GM19240 (cell line): ENCODE data around the gene TTLL13.

ENCODE experiments used
- DNase-seq: peaks from one replicate; pipeline ENCODE4 v3.0.0; 2011; ENCODE audit warnings: low spot score; ENCODE audit not compliant: insufficient read length

TTLL13 gene

GRCh38 chr15:90217671-90218394, 31.5 kb upstream of the TTLL13 start:
- DNase-seq = no peak

GRCh38 chr15:90219421-90220141, 29.8 kb upstream of the TTLL13 start:
- DNase-seq = no peak

- peak; percentile 43 for DNase-seq
Measured at GRCh38 chr15:90221246-90221900, 28.0 kb upstream of the TTLL13 start.

- DNase-seq = no peak
Measured at GRCh38 chr15:90222547-90222946, 26.8 kb upstream of the TTLL13 start.

GRCh38 chr15:90223441-90224165, 25.8 kb upstream of the TTLL13 start:
- no peak for DNase-seq

- DNase-seq = no peak
Measured at GRCh38 chr15:90225047-90225446, 24.3 kb upstream of the TTLL13 start.

- DNase-seq = no peak
Measured at GRCh38 chr15:90225504-90226234, 23.7 kb upstream of the TTLL13 start.

GRCh38 chr15:90227336-90227735, 22.0 kb upstream of the TTLL13 start:
- no peak for DNase-seq

GRCh38 chr15:90227816-90228772, 21.3 kb upstream of the TTLL13 start:
- no peak for DNase-seq

- DNase-seq = no peak
Measured at GRCh38 chr15:90228960-90229359, 20.4 kb upstream of the TTLL13 start.

- DNase-seq = no peak
Measured at GRCh38 chr15:90230071-90230494, 19.3 kb upstream of the TTLL13 start.

GRCh38 chr15:90230610-90231009, 18.7 kb upstream of the TTLL13 start:
- no peak for DNase-seq

GRCh38 chr15:90231028-90232017, 18.0 kb upstream of the TTLL13 start:
- peak; percentile 65 for DNase-seq

GRCh38 chr15:90232196-90232595, 17.2 kb upstream of the TTLL13 start:
- DNase-seq = no peak

GRCh38 chr15:90232941-90233386, 16.4 kb upstream of the TTLL13 start:
- no peak for DNase-seq

GRCh38 chr15:90233387-90234095, 15.8 kb upstream of the TTLL13 start, which contains the start of gene CIB1:
CIB1 (minus strand) TSS chr15:90233941; CDS start chr15:90233885, 56 bp downstream.
- peak; percentile 90 for DNase-seq

- no peak for DNase-seq
Measured at GRCh38 chr15:90234096-90234988, 15.0 kb upstream of the TTLL13 start, which contains the start of gene GDPGP1. GDPGP1 (plus strand) TSS chr15:90234209; CDS start chr15:90240909, 6,700 bp downstream.
